Measurements from ENCODE around the gene BCL7A.

DNA sequence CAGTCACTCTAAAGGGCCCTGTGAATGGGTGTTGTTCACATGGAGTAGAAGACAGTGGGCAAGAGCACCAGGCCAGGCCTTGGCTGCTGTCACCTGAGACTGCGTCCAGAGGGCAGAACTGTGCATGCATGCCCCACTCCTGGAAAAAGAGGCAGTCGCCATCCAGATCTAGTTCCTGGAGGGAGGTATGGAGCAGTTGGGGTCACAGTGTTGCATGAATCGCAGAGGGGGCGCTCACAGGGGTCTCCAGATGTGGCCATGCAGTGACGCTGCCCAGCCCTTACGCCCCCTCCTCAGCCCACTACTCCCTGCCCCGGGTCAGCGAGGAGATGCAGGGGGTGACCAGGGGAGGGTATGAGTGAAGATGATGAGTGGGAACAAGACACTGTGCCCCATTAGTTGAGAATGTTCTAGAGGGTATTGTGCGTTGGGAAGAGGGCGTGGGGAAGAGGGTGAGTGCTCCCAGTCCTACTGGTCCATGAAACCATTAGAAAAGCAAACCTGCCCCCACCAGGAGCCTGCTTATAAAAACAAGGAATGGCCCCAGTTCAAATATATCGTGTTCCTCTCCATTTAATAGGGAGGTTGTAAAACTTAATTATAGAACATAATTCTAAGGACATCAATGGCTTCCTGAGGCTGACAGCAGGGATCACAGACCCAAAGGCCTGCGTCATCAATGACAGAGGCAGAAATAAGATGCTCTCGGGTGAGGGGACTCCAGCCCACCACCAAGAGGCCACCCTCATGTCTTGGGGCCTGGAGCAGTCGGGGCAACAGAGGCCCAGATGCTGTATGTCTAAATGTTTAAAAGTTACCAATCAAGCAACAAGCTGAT is 32.2 kb upstream of the BCL7A start:
- TF ChIP-seq CTCF (IDR thresholded peaks at IDR 0.05) (no peak), ZFX (IDR thresholded peaks at IDR 0.05; ENCODE audit: borderline replicate concordance) (no peak)
